Measurements from ENCODE around the gene IL17RE. TPM values are rescaled to one million over a fixed set of nuclear protein-coding genes. Genes with fewer than 3 reads are reported as not detected.

Gene IL17RE
- total and polyA plus RNA-seq, 9 of the 15 experiments (the other 6 are each of a cell fraction or from before 2014, with no cell fraction given), result 0.32 to 1.9 (median 0.51) TPM; not detected in 4

GRCh38 chr3:9890249-9891071, 12.2 kb upstream of the IL17RE start, which contains the start of gene JAGN1 (continued):
- TF ChIP-seq CHD7 (IDR thresholded peaks at IDR 0.05; ENCODE audit: low read depth, low read length), result no peak
- 0 out of 2 replicates have a peak, but pooled peaks have one; percentile 4 for TF ChIP-seq CBFA2T3 (IDR thresholded peaks at IDR 0.05)
- 0 out of 2 replicates have a peak, but pooled peaks have one; percentile 34 for TF ChIP-seq GMEB1 (CRISPR knock-in tag; IDR thresholded peaks at IDR 0.05)
- no peak for TF ChIP-seq HNRNPH1 (optimal IDR thresholded peaks at IDR 0.05; ENCODE audit: low read depth, low read length)
- TF ChIP-seq ZC3H8 (IDR thresholded peaks at IDR 0.05), result no peak
- TF ChIP-seq PRPF4 (IDR thresholded peaks at IDR 0.05; ENCODE audit: insufficient read depth, low read depth, low read length, poor library complexity, severe bottlenecking), result peak; percentile 72
- TF ChIP-seq MYBL2 (IDR thresholded peaks at IDR 0.05; ENCODE audit: low read depth), result no peak
- no peak for TF ChIP-seq MYBL2 (CRISPR knock-in tag; IDR thresholded peaks at IDR 0.05; ENCODE audit: borderline replicate concordance)
- no peak for TF ChIP-seq USF1 (CRISPR knock-in tag; IDR thresholded peaks at IDR 0.05)
- peak; percentile 57; the same call in 1 of the 2 replicates for TF ChIP-seq ZNF232 (CRISPR knock-in tag; IDR thresholded peaks at IDR 0.05)
- TF ChIP-seq RFX5 (IDR thresholded peaks at IDR 0.05; ENCODE audit: low read depth, low read length), result no peak
- peak; percentile 91 for TF ChIP-seq HLTF (IDR thresholded peaks at IDR 0.05)
- TF ChIP-seq ZNF212 (CRISPR knock-in tag; IDR thresholded peaks at IDR 0.05), result peak; percentile 73; the same call in 1 of the 2 replicates
- TF ChIP-seq POLR2B (IDR thresholded peaks at IDR 0.05; ENCODE audit: low read depth, partially characterized antibody), result peak; percentile 96
- TF ChIP-seq NUFIP1 (IDR thresholded peaks at IDR 0.05; ENCODE audit: partially characterized antibody), result peak; percentile 32

All from K562 (cell line).